ENCODE data around the gene NRCAM. TPM values are rescaled to one million over a fixed set of nuclear protein-coding genes. Genes with fewer than 3 reads are reported as not detected.

NRCAM gene
- total and polyA plus RNA-seq, 2 of the 8 experiments (the other 6 are each of a cell fraction or from before 2014, with no cell fraction given), result 2.7 to 3.8 TPM

DNA sequence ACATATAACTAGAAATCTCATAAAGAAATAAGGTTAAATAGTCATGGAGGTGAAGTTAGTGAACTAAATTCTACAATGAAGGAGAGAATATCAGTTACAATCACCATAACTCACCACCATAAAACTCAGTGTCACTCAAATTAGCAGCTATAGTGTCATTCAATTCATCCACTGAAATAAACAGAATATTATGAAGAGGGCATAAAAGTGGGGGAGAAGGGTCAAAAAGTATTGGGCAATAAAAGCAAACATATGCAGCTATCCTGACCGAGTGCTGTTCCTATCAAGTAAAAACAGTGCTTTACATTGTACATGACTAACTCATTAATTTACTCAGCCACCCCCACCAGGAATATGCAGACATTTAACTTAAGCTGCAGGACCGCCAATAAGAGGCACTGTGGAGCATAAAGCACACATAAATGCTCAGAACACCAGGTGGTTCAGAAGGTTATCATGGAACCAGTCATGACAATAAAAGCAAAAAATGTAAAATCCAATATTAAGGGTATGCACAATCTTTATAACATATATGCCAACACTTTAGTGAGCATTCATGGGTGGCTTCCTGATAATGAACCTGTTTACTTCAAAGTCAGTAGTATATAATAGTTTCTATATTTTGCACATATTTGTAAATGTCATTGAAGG, 230.6 kb downstream of the NRCAM start (continued):
- TF ChIP-seq, protein P1, sequence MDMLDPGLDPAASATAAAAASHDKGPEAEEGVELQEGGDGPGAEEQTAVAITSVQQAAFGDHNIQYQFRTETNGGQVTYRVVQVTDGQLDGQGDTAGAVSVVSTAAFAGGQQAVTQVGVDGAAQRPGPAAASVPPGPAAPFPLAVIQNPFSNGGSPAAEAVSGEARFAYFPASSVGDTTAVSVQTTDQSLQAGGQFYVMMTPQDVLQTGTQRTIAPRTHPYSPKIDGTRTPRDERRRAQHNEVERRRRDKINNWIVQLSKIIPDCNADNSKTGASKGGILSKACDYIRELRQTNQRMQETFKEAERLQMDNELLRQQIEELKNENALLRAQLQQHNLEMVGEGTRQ (IDR thresholded peaks at IDR 0.05; ENCODE audit: low read length), result no peak
- TF ChIP-seq KDM4A (IDR thresholded peaks at IDR 0.05; ENCODE audit: low read depth, low read length, severe bottlenecking) (no peak), JUND (IDR thresholded peaks at IDR 0.05; ENCODE audit: low read length) (no peak), SIX5 (IDR thresholded peaks at IDR 0.05; ENCODE audit: low read depth, low read length) (no peak)

Data from H1 (cell line).